Measurements from ENCODE around the gene MRGPRX4.

MRGPRX4 gene

DNA sequence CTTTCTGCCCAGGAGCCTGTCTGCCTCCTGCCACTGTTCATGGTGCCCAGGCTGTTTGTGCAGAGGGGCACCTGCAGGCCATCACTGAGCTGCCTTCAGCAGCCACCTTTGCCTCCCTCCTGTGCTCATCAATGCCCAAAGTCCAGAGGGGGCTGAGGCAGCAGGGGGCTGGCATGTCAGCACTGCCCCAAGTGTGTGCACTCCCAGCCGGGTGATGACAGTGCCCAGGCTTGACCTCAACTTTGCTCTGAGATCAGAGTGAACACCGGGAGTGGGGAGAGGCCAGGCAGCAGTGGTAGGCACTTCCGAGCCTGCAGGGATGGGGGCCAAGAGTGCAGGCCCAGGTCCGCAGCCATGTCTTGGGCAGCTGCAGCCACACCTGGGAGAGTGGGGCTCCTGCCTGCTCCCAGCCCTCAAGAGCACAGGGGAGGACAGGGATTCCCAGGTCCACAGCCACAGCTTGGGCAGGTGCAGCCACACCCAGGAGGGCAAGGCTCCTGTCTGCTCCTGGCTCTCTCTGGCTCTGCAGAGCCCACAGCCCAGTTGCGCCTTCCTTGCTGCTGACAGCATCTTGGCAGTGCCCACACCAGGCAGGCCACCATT, 48.7 kb downstream of the MRGPRX4 start:
- DNase-seq = no peak

DNA sequence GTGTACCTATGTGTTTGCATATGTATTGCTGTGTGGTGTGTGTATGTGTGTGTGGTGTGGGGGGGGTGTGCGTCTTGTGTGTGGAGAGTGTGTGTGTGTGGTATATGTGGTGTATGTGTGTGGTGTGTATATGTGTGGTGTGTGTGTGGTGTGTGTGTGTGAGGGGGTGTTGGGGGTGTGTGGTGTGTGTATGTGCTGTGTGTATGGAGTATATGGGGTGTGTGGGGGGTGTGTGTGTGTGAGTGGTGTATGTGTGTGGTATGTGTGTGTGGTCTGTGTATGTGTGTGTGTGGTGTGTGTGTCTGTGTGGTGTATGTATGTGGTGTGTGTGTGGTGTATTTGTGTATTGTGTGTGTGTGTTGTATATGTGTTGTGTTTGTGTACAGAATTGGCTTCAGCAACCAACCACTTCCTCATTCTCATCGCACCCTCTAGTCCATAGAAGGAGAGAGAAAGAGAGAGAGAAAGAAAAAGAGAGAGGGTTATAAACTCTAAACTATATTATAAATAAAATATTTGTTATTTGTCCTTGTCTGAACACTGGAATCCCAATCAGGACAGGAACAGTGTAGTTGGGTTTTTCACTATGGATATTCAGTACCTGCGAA, 50.3 kb downstream of the MRGPRX4 start:
- DNase-seq = no peak

All from NCI-H2171 (cell line).